Measurements from ENCODE around the gene JUNB. TPM values are rescaled to one million over a fixed set of nuclear protein-coding genes. Genes with fewer than 3 reads are reported as not detected.

JUNB gene
- total RNA-seq, result 100 to 1,000 TPM in 8 of 9 donors, 10 to 100 TPM in 1; 46.9 to 594 (median 351) TPM
- 100 to 1,000 TPM in 2 of 3 donors, 1 to 10 TPM in 1; 4.2 to 291 (median 104) TPM for polyA plus RNA-seq
- long read RNA-seq, donor 1, transcript JUNB-201 (1 exons, 1,820 nt), result major isoform, 116 of 116 reads
- long read RNA-seq, donor 1, partial matches to known transcripts, result 0 of 116 reads
- long read RNA-seq, donor 1, other reads (novel, unspliced or antisense), result 0 of 116 reads
- long read RNA-seq, donor 2, transcript JUNB-201 (1 exons, 1,820 nt), result major isoform, 469 of 469 reads
- long read RNA-seq, donor 2, partial matches to known transcripts, result 0 of 469 reads
- long read RNA-seq, donor 2, other reads (novel, unspliced or antisense), result 0 of 469 reads
- long read RNA-seq, donor 3, transcript JUNB-201 (1 exons, 1,820 nt), result major isoform, 77 of 77 reads
- long read RNA-seq, donor 3, partial matches to known transcripts, result 0 of 77 reads
- long read RNA-seq, donor 3, other reads (novel, unspliced or antisense), result 0 of 77 reads
- long read RNA-seq, donor 4, transcript JUNB-201 (1 exons, 1,820 nt), result major isoform, 192 of 192 reads
- long read RNA-seq, donor 4, partial matches to known transcripts, result 0 of 192 reads
- long read RNA-seq, donor 4, other reads (novel, unspliced or antisense), result 0 of 192 reads
- long read RNA-seq, donor 5, transcript JUNB-201 (1 exons, 1,820 nt), result major isoform, 1,601 of 1,601 reads
- long read RNA-seq, donor 5, partial matches to known transcripts, result 0 of 1,601 reads
- long read RNA-seq, donor 5, other reads (novel, unspliced or antisense), result 0 of 1,601 reads
- long read RNA-seq, donor 6, transcript JUNB-201 (1 exons, 1,820 nt), result major isoform, 112 of 112 reads
- long read RNA-seq, donor 6, partial matches to known transcripts, result 0 of 112 reads
- long read RNA-seq, donor 6, other reads (novel, unspliced or antisense), result 0 of 112 reads
- long read RNA-seq, donor 7, transcript JUNB-201 (1 exons, 1,820 nt), result major isoform, 67 of 67 reads
- long read RNA-seq, donor 7, partial matches to known transcripts, result 0 of 67 reads
- long read RNA-seq, donor 7, other reads (novel, unspliced or antisense), result 0 of 67 reads
- long read RNA-seq, donor 8, transcript JUNB-201 (1 exons, 1,820 nt), result major isoform, 243 of 243 reads
- long read RNA-seq, donor 8, partial matches to known transcripts, result 0 of 243 reads
- long read RNA-seq, donor 8, other reads (novel, unspliced or antisense), result 0 of 243 reads
- long read RNA-seq, donor 9, transcript JUNB-201 (1 exons, 1,820 nt), result major isoform, 48 of 48 reads
- long read RNA-seq, donor 9, partial matches to known transcripts, result 0 of 48 reads
- long read RNA-seq, donor 9, other reads (novel, unspliced or antisense), result 0 of 48 reads
- long read RNA-seq, donor 10, transcript JUNB-201 (1 exons, 1,820 nt), result major isoform, 34 of 34 reads
- long read RNA-seq, donor 10, partial matches to known transcripts, result 0 of 34 reads
- long read RNA-seq, donor 10, other reads (novel, unspliced or antisense), result 0 of 34 reads

DNA sequence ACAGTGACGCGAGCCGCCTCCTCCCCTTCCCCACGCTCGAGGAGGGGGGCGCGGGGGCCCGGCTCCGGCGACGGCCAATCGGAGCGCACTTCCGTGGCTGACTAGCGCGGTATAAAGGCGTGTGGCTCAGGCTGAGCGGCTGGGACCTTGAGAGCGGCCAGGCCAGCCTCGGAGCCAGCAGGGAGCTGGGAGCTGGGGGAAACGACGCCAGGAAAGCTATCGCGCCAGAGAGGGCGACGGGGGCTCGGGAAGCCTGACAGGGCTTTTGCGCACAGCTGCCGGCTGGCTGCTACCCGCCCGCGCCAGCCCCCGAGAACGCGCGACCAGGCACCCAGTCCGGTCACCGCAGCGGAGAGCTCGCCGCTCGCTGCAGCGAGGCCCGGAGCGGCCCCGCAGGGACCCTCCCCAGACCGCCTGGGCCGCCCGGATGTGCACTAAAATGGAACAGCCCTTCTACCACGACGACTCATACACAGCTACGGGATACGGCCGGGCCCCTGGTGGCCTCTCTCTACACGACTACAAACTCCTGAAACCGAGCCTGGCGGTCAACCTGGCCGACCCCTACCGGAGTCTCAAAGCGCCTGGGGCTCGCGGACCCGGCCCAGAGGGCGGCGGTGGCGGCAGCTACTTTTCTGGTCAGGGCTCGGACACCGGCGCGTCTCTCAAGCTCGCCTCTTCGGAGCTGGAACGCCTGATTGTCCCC, at the start of gene JUNB:
Gene JUNB (plus strand): TSS at position 142 of the 706 bp plus-strand sequence. CDS start 286 bp downstream, at position 428.
- Histone ChIP-seq H3K9me3 (replicated peaks in 1 of 3) (no peaks in the 10 kb centered on the region), H3K27ac (peak within 1 kb of the TSS; percentile 97 to 100 (median 99)), H3K27me3 (no peaks in the 10 kb centered on the region), H3K4me1 (replicated peaks in 1 of 2) (peaks cover 29 to 56% of the 10 kb centered on the region in 2 donors), H3K36me3 (replicated peaks in 1 of 2) (no peaks in the 10 kb centered on the region), H3K4me3 (peak within 1 kb of the TSS; percentile 54 to 80 (median 76))
- TF ChIP-seq POLR2A (IDR thresholded peaks at IDR 0.05), result peak; percentile 100
- TF ChIP-seq, protein P1, sequence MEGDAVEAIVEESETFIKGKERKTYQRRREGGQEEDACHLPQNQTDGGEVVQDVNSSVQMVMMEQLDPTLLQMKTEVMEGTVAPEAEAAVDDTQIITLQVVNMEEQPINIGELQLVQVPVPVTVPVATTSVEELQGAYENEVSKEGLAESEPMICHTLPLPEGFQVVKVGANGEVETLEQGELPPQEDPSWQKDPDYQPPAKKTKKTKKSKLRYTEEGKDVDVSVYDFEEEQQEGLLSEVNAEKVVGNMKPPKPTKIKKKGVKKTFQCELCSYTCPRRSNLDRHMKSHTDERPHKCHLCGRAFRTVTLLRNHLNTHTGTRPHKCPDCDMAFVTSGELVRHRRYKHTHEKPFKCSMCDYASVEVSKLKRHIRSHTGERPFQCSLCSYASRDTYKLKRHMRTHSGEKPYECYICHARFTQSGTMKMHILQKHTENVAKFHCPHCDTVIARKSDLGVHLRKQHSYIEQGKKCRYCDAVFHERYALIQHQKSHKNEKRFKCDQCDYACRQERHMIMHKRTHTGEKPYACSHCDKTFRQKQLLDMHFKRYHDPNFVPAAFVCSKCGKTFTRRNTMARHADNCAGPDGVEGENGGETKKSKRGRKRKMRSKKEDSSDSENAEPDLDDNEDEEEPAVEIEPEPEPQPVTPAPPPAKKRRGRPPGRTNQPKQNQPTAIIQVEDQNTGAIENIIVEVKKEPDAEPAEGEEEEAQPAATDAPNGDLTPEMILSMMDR (IDR thresholded peaks at IDR 0.05), result peak in 4 of 6 experiments; percentile 3 to 27 (median 16)
- DNase-seq, result peak; percentile 98 to 99 (median 98)
- intact Hi-C loops (cut with DNase I), result no loop called here
- 0% methylated on average over 23 to 73 of the region's 73 CpGs; no CpG with 5 or more reads in 1 of the 4 donors for WGBS, 4 donors

DNA sequence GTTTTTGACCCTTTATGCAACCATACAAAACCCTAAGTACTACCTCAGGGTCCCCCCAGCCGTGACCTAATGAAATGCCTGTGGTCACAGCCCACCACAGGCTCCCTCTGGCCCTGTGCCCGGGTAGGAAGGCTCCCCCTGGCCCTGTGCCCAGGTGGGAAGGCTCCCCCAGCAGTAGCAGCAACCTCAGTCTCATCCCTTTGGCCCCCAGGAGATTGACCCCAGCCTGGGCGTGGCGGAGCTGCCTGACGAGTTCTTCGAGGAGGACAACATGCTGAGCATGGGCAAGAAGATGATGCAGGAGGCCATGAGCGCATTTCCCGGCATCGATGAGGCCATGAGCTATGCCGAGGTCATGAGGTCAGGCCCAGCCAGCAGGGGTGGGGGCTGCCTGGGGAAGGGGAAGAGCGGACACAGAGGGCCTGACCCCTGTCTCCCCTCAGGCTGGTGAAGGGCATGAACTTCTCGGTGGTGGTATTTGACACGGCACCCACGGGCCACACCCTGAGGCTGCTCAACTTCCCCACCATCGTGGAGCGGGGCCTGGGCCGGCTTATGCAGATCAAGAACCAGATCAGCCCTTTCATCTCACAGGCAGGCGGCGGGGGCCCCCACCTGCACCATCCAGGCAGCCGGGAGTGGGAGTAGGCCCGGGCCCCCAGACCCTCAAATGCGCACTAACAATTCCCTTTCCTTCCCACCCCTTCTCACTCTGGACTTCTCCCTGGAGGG, 46.0 kb upstream of the JUNB start:
- intact Hi-C loops (cut with DNase I), result no loop called here
- Histone ChIP-seq H3K4me3 (no peak overlapping the region), H3K27ac (no peak overlapping the region), H3K27me3 (no peaks in the 10 kb centered on the region), H3K4me1 (replicated peaks in 1 of 2) (no peaks in the 10 kb centered on the region), H3K9me3 (replicated peaks in 1 of 3) (no peaks in the 10 kb centered on the region), H3K36me3 (replicated peaks in 1 of 2) (peaks cover 0 to 43% of the 10 kb centered on the region in 2 donors)
- WGBS, 4 donors, result 77 to 84% (median 81%) methylated on average over 13 to 22 of the region's 22 CpGs
- TF ChIP-seq POLR2A (IDR thresholded peaks at IDR 0.05), result no peak
- TF ChIP-seq, protein P1 (IDR thresholded peaks at IDR 0.05), result no peak
- no peak for DNase-seq

DNA sequence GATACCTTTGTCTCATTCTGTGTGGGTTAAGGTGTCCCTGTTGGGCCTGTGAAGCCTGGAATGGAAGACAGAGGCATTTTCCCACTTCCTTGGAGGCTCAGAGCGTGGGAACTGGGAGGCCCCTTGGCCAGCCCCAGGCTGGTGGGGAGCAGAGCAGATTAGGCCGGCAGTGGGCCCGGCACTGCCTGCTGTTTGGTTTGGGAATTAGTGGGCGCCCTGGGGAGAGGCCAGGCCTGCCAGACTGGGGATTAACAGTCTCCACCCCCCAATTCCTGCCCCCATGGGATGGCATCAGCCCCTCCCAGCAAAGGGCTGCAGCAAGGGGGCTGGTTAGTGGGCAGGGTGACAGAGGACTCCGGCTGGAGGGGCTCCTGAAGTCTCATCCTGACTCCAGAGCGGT, 42.8 kb upstream of the JUNB start:
- TF ChIP-seq, protein P1 (IDR thresholded peaks at IDR 0.05), result no peak
- no peak for TF ChIP-seq POLR2A (IDR thresholded peaks at IDR 0.05)
- H3K4me3 ChIP-seq, result no peak overlapping the region
- intact Hi-C loops (cut with DNase I), result no loop called here
- 82 to 85% (median 84%) methylated on average over 4 to 6 of the region's 6 CpGs for WGBS, 4 donors
- no peaks in the 10 kb centered on the region for H3K4me1 ChIP-seq (replicated peaks in 1 of 2)
- no peak overlapping the region for H3K27ac ChIP-seq
- no peaks in the 10 kb centered on the region for H3K27me3 ChIP-seq
- DNase-seq, result no peak
- peaks cover 0 to 34% of the 10 kb centered on the region in 2 donors for H3K36me3 ChIP-seq (replicated peaks in 1 of 2)
- no peaks in the 10 kb centered on the region for H3K9me3 ChIP-seq (replicated peaks in 1 of 3)
